ENCODE results near the gene MYCBPAP. TPM values are rescaled to one million over a fixed set of nuclear protein-coding genes. Genes with fewer than 3 reads are reported as not detected.
"Not testable (repeated sequence)": the region's sequence is repeated elsewhere in the genome, so short reads cannot be mapped to it uniquely, and the experiment has no call there.

The MYCBPAP gene
- total RNA-seq, 1 donor from 2014 or later, result 0.30 TPM

- no peak for DNase-seq (ENCODE audit: low read depth)
Measured at GRCh38 chr17:50471009-50471905, 37.0 kb upstream of the MYCBPAP start.

- no peak for DNase-seq (ENCODE audit: low read depth)
Measured at GRCh38 chr17:50472286-50472685, 36.0 kb upstream of the MYCBPAP start.

DNA sequence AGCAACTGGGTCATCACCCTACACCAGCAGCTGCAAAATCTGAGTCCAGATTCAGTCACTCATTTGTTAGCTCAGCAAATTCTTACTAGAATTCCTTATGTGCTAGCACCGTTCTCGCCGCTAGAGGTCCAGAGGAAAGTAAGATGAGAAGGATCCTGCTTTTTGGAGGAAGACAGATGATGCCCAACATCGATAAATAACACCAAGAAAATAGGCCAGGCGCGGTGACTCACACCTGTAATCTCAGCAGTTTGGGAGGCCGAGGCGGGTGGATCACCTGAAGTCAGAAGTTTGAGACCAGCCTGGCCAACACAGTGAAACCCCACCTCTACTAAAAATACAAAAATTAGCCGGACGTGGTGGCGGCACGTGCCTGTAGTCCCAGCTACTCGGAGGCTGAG lies 35.5 kb upstream of the MYCBPAP start:
- peak; percentile 39 for DNase-seq (ENCODE audit: low read depth)

DNA sequence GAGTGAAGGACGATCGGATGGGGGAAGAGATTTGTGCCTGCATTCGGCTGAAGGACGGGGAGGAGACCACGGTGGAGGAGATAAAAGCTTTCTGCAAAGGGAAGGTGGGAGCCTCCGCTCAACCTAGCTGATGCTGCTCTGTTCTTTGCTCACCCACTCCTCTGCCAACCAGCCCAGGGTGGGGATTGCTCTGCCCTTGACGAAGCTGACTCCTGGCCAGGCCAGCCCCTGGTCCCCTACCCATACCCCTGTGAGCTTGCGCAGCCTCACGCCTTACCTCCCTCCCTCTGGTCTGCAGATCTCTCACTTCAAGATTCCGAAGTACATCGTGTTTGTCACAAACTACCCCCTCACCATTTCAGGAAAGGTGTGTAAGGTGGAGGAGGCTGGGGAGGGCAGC lies 34.3 kb upstream of the MYCBPAP start:
- no peak for DNase-seq (ENCODE audit: low read depth)

GRCh38 chr17:50474523-50474922 lies 33.7 kb upstream of the MYCBPAP start:
- no peak for DNase-seq (ENCODE audit: low read depth)

GRCh38 chr17:50475362-50475761 lies 32.9 kb upstream of the MYCBPAP start:
- no peak for DNase-seq (ENCODE audit: low read depth)

GRCh38 chr17:50475775-50476544 lies 32.3 kb upstream of the MYCBPAP start:
- not testable (repeated sequence) for DNase-seq (ENCODE audit: low read depth)

GRCh38 chr17:50476545-50477315 lies 31.5 kb upstream of the MYCBPAP start:
- DNase-seq (ENCODE audit: low read depth), result no peak

DNA sequence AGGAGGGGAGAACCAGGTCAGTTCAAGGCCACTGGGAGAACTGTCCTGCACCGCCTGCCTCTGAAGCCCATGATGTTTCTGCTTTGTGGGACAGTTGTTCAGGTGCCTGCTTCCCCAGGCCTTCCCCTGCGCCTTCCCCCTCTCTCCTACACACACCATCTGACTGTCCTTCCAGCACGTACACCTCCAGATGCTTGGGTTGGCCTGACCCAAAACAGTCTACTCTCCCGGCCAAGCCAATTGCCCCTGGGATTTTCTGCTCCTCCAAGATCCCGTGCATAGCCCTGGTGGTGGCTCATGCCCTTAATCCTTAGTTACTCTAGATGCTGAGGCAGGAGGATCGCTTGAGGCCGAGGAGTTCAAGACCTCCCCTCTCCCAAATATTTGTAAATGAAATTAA lies 30.3 kb upstream of the MYCBPAP start:
- no peak for DNase-seq (ENCODE audit: low read depth)

- peak; percentile 61 for DNase-seq (ENCODE audit: low read depth)
Measured at GRCh38 chr17:50478391-50479381, 29.6 kb upstream of the MYCBPAP start, which contains the start of gene RSAD1. Gene RSAD1 (plus strand): TSS chr17:50478860. CDS start chr17:50478885, 25 bp downstream.

- DNase-seq (ENCODE audit: low read depth), result peak; percentile 57
Measured at GRCh38 chr17:50479522-50480141, 28.6 kb upstream of the MYCBPAP start.

DNA sequence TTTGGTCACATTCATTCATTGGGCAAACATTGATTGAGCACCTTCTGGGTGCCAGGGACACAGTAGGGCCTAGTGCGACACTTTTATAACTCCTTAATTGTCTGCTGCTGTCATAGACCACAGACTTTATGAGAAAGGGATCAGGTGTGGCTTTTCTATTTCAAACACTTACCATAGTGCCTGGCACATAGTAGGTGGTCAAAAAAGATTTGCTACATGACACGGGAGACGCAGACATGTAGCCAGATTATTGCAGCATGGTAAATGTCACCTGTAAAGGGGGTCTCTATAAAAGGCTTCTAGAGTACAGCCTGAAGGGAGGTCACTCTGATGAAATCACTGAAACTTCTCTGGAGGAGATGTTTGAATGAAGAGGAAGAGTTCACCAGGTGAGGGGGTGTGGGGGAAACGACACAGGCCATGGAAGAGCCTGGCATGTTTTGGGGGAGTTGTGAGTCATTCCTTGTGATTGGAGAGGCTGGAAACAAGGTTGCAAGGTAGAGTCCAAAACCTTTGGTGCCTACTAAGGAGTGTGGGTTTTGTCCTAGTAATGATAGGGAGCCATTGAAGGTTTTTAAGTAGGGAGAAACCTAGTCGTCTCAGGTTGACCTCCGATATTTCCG lies 28.0 kb upstream of the MYCBPAP start:
- DNase-seq (ENCODE audit: low read depth), result no peak

DNA sequence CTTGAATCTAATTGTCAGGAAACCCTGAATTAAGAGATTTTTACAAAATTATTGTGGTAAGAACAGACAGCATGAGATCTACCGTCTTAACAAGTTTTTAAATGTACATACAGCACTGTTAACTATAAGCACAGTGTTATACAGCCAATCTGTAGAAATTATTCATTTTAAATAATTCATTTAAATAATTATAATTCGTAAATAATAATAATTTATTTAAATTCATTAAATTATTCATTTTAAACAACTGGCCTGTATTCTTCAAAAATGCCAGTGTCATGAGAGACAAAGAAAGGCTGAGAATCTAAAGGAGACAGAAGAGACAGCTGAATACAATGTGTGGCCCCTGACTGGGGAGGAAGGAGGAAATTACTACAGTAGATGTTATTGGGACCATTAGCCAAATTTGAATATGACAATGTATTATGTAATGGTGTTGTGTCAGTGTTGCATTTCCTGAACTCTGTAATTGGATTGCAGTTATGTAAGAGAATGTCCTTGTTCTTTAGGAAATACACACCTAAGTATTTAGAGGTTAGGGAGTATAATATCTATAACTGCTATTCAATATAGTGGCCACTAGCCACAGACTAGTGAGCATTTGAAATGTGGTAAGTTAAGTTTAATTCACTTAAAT lies 27.3 kb upstream of the MYCBPAP start:
- no peak for DNase-seq (ENCODE audit: low read depth)

- DNase-seq (ENCODE audit: low read depth), result no peak
Measured at GRCh38 chr17:50481648-50482047, 26.6 kb upstream of the MYCBPAP start.

GRCh38 chr17:50482110-50482509 lies 26.1 kb upstream of the MYCBPAP start:
- no peak for DNase-seq (ENCODE audit: low read depth)

GRCh38 chr17:50482516-50482915 lies 25.7 kb upstream of the MYCBPAP start:
- peak; percentile 96 for DNase-seq (ENCODE audit: low read depth)

DNA sequence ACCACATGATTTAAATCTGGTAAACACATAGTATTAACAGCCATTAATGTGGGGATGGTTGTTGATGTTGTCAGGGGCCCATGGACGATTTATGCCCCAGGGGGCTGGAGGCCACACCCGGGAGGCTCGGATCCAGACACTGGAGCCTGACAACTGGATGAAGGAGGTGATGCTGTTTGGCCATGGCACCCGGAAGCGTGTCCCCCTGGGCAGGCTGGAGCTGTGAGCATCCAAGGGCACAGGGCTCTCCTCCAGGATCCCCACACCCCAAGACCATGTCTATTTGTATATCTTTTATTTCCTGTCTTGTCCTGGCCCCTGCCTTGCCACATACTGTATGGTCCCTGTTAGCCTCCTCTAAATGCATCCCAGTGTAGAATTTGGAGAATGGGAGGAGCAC lies 25.0 kb upstream of the MYCBPAP start:
- no peak for DNase-seq (ENCODE audit: low read depth)

GRCh38 chr17:50484386-50485155 lies 23.7 kb upstream of the MYCBPAP start:
- no peak for DNase-seq (ENCODE audit: low read depth)
